ENCODE results near the gene MET.
"Not testable (repeated sequence)": the region's sequence is repeated elsewhere in the genome, so short reads cannot be mapped to it uniquely, and the experiment has no call there.

The MET gene

DNA sequence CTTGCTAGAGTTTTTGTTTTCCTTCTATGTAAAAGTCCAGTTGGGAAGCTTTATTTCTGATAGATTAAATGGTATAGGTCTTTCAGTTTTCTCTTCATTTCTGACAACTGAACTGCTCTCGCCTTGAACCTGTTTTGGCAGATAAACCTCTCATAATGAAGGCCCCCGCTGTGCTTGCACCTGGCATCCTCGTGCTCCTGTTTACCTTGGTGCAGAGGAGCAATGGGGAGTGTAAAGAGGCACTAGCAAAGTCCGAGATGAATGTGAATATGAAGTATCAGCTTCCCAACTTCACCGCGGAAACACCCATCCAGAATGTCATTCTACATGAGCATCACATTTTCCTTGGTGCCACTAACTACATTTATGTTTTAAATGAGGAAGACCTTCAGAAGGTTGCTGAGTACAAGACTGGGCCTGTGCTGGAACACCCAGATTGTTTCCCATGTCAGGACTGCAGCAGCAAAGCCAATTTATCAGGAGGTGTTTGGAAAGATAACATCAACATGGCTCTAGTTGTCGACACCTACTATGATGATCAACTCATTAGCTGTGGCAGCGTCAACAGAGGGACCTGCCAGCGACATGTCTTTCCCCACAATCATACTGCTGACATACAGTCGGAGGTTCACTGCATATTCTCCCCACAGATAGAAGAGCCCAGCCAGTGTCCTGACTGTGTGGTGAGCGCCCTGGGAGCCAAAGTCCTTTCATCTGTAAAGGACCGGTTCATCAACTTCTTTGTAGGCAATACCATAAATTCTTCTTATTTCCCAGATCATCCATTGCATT lies 27.1 kb downstream of the MET start:
- DNase-seq = no peak

DNA sequence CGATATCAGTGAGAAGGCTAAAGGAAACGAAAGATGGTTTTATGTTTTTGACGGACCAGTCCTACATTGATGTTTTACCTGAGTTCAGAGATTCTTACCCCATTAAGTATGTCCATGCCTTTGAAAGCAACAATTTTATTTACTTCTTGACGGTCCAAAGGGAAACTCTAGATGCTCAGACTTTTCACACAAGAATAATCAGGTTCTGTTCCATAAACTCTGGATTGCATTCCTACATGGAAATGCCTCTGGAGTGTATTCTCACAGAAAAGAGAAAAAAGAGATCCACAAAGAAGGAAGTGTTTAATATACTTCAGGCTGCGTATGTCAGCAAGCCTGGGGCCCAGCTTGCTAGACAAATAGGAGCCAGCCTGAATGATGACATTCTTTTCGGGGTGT lies 27.7 kb downstream of the MET start:
- DNase-seq = no peak

DNA sequence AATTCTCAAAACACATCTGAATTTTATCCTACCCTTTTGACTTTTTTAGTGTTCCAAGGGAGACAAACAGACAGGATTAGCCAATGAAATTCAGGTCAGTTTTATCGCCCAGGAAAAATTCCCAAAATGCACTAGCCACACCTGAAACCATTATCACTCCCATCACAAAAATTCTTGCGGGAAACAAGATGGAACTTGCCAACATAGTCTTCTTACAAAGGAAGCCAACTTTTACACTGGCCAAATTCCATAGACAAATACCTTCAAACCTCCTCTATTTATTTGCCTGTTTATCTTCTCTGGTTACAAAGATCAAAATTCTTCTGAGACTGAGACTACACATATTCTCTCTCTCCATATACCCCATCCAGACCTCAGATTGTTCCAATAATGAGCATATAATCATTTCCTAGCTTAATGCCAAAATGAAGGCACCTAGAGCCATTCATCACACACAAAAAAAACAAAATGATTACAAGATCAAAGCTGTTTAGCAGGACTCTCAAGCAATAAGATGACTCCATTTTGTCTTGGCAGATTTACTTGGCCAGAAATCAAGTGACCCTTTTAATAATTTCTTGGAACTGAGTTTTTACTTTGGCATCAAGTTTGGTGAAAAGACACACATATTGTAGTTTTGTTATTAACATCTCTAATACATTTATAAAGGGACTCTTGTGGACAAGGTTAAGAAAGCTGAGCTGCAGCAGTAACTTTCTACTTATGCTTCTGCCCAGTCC lies 30.2 kb downstream of the MET start:
- DNase-seq = no peak

DNA sequence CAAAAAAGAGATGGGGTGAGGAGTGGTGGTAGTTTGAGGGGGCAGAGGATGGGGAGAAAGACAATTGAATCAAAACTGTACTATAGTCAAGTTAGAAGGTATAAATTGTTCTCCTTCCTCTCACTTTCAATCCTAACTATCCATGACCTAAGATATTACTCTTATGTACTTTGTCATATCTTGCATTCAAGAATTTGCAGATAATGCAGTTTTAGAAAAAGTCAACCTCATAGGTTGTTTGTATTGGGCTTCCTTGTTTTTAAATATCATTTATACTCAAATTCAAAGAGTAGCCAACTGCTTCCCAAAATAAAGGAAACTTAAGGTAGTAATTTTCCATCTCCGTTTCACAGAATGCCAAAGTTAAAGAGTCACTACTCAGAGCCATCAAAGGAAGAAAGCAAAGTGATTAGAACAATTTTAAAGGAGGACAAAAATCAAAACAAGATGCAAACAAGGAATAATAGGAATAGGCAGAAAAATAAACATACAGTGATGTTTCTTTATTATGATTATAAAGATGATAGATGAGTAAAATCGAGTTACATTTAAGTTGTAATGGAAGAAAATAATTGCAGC lies 32.7 kb downstream of the MET start:
- no peak for DNase-seq

DNA sequence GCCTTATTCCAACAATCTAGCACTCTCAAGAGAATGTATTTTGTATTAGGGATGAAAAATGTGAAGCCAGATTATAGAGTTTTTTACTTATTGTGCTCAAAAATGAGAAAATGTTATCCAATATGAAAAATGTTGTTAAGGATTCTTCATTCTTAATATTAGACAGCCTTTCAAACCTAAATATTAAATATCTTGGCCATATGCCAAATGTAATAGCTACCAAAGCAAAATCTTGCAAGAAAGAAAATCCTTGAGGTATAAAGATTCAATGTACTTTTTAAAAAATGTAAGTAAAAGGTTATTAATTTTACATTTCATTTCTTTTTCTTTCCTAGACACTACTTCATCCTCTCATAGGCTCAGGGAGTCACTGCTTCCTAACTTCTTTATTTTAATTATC lies 33.4 kb downstream of the MET start:
- no peak for DNase-seq

DNA sequence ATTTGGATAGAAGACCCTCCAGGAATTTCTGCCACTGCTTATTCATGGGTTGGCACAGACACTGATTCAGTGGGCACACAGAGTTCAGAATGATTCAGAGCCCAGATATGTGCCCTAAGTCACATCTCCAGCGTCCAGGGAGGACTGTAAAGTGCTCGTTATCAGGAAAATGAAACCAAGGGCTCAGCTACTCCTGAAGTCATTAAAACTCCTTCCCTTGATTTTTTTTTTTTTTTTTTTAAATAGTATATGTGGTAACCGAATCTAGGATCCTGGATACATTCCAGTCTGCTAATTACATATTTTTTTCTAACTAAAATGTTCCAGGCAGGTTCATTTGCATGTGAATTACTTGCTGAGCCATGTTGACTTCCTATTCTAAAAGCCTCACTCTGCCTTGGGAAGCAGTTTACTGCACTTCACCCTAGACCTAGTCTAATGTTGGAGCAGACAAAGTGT lies 34.7 kb downstream of the MET start:
- DNase-seq = no peak

DNA sequence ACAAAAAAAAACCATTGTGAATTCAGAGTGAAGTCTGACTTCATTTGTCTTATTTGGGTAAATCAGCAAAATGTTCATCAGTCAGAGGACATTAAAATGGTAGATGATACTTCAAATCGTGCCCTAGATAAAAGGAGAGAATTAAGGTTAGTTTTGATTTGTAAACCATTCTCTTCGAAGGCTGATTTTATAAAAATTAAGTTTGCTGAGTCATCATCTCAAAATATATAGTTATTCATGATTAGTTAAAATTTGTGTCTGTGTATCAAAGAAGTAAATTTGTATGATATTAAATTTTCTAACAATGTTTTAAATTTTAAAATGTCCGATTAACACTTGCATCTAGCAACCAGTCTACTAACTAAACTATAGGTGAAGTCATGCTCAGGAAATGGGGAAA lies 35.3 kb downstream of the MET start:
- no peak for DNase-seq

DNA sequence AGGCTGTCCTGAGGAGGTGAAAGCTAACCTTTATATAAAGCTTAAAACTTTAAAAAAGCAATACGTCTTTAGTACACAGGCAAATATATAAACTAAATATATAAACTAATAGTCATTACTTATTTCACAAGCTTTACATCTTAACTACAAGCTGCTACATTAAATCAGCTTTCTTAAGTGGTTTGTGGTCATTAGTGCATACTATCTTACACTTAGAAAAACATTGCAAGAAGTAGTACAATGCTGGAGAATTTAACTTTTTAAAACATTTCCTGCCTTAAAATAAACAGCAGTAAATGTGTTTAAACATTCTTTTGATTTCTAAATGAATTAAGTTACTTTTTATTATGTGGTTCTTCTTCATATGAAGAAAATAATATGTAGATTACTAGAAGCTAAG lies 36.3 kb downstream of the MET start:
- no peak for DNase-seq

DNA sequence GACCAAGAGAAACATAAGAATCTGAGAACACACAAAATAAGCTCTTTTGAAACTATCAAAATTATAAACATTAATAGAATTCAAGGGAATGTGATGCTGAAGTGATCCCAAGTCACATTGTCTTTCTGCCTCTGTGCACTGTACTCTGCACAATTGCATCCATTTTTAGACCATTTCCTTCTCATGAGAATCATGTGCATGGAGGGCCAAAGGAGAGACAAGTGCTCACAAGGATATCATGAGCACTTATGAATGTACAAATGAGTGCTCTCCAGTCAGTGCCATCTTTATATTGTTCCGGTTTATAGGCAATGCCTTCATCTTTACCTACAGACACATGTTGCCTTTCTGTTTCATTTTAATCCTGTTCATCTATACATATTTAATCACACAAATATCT lies 36.9 kb downstream of the MET start:
- DNase-seq = no peak

DNA sequence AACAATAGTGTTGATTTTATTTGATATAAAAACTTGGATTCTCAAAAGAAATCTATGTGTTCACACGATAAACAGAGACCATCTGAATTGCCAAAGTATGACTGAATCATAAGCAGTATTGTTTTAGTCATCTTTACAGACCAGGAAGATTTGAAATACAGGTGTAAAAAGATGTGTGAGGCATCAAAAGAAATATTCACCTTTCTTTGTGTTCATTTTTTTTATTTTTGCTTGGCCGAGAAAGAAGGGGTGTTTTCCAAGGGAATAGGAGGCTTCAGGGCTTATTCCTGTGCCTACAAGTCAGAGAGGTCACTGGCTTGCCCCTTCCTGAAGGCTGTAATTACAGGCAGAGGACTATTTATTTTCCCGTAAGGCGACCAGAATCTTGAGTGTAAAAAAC lies 37.3 kb downstream of the MET start:
- DNase-seq = no peak

DNA sequence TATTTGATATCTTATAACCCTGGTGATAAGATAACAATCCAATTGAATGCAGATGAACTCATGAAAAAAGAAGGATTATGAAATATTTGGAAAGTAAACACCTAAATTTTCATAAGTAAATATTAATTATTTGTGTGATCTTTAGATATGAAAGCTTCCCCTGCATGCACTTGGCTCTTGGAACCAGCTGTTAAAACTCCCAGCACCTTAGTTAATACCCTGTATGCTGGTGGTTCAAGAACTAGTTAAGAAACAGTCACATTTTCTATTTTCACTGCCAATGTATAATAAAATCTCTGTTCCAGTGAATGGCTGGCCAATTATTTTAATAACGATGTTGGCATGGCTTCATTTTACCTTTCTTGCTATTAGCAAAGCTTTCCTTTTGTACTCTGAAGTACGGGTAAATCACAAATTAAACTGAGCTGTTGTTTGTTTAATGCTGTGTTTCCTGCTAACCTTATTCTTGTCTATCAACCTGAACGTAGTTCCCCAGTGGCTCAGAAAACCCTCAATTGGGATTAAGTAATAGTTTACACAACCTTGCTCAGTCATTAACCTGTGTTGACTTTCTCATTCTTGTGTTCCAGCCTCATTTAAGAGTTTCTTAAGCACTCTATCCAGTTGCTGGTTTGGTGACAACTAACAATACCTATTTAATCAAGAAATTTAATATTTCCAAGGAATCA lies 38.9 kb downstream of the MET start:
- no peak for DNase-seq

DNA sequence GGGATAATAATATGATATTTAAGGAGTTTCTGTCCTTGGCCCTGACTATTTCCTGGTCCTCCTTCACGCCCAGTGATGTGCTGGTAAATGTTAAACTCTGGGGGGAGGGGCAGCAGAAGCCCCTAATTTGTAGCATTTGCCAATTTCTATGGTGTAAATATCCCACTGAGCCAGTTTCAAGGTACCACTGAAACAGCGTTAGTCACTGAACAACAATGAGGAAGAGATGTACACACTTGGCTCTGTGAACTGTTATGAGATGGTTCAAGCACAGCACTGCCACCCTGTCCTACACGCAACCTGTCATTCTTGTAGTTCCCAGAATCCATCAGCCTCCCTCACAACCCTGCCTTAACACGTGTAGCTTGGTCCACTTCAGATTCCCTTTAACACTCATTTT lies 39.8 kb downstream of the MET start:
- no peak for DNase-seq

DNA sequence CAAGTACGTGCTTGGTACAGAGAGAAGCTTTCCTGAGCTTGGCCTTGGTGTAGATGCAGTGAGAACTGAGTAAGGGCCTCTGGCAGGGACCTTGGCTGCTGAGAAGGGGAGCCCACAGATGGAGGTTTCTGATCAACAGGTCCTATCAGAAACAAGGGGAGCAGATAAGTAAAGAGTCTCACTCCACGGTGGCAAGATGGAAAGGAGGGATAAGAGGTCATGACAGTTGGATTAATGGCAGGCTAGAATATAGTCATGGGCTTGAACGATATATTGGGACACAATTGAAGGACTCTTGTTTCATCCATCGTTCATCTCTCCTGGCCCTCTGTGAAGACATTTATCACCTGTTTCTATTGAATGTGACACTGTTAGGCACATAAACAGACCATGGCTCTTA lies 41.5 kb downstream of the MET start:
- no peak for DNase-seq

DNA sequence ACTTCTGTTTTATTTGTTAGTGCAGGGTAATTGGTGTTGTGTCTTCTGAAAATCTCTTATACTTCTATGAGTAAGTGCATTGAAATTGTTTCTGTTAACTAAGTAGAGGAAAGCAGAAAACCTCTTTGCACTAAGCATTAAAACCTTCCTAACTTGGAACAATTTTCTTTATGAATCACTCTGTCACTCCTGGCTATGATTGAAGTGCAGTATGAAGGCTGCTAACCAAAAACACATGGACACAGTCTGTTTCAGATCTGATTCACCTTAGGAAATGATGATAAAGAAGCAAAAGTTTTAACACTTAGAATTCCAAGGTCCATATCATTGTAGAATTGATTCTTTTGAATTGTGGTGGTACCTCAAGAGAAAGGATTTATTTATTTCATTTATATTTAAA lies 41.9 kb downstream of the MET start:
- no peak for DNase-seq

DNA sequence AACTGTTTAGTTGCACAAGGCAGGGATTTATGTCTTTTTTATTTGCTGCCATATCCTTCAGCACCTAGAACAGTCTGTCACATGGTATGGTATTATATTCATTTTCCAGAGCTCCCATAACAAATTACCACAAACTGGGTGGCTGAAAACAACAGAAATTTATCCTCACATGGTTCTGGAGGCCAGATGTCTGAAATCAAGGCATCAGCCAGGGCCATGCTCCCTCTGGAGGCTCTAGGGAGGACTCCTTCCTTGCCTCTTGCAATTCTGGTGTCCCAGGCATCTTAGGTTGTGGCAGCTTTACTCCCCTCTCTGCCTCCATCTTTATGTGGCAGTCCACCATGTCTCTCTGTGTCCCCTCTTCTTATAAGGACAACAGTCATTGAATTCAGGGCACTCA lies 43.1 kb downstream of the MET start:
- DNase-seq = no peak

DNA sequence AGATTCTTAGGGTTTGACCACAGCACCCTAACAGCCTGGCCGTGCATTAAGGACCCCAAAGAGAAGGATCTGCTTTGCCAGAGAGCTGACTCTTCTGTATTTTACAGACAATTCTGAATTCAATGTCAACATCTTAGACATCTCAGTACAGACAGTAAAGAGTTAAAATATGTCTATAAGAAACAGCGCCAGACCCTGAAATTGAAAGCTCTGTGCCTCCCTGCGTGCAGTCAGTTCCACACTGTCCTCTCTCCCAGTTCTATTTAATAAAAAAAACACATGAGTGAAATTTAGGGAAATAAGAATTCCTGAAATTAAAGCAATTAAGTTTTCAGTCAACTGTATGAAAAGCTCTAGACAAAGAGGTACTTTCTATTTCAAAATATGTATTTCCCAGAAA lies 45.1 kb downstream of the MET start:
- no peak for DNase-seq

DNA sequence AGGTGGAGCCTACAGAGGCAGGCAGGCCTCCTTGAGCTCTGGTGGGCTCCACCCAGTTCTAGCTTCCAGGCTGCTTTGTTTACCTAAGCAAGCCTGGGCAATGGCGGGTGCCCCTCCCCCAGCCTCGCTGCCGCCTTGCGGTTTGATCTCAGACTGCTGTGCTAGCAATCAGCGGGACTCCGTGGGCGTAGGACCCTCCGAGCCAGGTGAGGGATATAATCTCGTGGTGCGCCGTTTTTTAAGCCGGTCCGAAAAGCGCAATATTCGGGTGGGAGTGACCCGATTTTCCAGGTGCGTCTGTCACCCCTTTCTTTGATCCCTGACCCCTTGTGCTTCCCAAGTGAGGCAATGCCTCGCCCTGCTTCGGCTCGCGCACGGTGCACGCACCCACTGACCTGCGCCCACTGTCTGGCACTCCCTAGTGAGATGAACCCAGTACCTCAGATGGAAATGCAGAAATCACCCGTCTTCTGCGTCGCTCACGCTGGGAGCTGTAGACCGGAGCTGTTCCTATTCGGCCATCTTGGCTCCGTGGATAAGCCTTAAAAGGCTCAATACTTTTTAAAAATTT lies 52.0 kb downstream of the MET start:
- not testable (repeated sequence) for DNase-seq

DNA sequence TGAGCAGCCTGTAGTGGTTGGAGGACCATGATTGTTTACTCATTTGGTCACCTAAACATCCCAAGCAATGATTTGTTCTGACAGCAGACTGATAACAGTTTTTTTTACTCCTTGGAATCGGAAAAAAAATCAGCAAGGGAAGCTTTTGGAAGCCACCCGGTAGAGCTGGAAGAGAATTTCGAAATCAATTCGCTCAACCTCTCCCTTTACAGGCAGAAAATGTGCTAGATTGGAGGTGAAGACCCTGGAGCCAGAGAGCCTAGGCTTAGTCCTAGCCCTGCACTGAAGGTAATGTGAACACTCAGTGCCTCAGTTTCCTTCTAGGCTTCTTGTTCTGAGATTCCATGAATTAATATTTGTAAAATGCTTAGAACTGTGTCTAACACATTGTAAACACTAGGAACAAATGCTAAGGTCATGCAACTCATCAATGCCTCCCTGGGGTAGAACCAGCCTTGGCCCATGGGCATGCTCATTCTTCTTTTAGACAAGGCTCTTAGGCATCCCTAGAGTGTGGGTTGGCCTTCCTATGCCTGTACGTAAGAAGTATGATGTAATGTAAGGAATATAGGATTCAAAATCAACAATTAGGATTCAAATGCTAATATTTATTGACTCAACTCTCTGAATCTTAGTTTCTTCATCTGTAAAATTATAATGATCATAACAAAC lies 52.7 kb downstream of the MET start:
- DNase-seq = no peak

DNA sequence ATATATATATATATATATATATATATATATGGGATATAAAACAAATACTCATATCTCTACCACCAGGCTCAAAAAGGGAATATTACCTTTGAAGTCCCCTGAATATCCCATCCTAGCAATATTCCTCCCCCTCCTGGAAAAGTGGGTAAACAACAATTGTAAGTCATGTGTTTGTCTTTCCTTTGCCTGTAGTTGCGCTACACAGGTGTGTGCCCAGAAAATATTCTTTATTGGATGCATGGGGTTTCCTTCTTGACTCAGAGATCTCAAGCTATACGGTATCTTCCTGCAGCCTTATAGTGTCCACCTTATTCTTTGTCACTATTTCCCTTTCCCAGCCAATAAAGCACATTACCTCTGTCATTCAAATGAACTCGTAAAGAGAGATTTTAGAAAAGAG lies 54.2 kb downstream of the MET start:
- no peak for DNase-seq

DNA sequence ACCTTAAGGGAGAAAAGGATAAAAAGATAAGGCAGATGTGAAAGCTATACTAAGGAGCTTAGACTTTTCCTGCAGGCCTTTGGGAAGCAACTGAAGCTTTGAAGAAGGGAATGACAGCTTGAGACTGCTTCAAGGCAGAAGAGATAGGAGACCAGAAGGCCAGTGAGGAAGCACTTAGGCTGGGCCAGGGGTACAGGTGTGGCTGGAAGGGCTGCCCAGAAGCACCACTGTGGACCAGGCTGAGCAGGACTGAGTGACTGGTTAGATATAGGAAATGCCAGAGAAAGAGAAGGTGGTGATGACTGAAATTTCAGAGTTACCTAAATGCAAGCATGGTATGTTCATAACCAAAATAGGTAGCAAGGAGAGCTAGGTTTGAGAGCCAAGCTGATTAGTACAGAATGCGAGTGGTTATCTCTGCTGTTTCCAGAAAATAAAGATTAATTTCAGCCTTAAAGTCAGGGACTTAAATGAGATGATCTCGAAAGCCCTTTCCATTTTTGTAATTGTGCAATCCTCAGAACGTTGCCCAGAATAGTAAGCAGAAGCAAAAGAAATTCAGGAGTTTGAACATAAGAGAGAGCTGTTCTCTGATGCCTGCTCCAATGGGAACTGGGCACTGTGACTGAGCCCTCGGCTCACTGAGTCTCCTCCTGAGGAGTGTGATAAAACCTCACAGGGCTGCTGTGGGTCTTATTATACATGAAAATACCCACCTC lies 54.9 kb downstream of the MET start:
- no peak for DNase-seq

DNA sequence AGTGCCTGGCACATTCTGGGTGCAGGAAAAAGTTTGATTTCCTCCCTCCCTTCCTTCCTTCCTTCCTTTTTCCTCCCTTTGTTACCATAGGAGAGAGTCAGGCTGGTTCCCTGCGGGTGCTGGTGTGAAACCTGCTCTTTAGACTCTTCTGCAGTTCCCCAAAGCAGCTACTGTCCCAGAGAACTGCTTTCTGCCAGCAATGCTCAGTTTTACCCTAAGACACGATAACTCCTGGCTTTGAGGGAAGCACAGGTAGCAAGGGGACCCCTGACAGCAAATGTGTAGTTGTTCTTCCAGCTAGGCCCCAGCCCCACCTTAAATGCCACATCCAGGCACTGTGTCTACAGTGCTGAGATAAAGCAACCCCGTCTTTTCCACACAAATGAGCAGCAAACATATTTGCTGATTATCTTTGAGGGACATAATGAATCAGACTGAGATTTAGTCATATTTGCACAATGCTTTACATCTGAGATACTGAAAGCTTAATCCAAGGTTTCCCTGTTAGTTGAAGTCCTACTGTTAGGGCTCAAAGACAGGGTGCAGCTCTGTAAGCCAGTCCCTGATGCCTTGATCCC lies 55.5 kb downstream of the MET start:
- no peak for DNase-seq

DNA sequence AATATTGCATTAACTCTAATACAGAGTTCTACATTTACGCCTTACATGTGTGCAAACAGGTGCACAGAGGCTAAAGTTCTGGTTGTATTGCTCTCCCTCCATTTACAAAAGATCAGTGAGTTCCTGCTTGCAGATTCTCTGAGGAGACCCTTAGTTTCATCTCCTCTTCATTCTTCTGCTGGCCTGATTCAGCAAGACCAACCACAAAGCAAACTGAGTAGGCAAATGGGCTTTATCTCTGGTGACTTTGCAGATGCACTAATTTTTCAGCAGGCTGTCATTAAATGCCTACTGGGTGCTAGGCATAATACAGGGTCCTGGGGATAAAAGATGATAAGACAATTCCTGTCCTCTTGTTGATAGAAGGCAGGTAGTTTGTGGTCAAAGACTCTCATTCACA lies 56.4 kb downstream of the MET start:
- DNase-seq = no peak

Measured in activated CD4-positive, alpha-beta T cell treated with anti-CD3 and anti-CD28 coated beads for 4 hours (primary cell).